Non-pigmented ciliary epithelial cell (primary cell): ENCODE results near the gene GGNBP2.

Experiments
- DNase-seq: peaks from one replicate; pipeline ENCODE4 v3.0.0-alpha.2; 2010; ENCODE audit warnings: low read depth

The GGNBP2 gene

DNA sequence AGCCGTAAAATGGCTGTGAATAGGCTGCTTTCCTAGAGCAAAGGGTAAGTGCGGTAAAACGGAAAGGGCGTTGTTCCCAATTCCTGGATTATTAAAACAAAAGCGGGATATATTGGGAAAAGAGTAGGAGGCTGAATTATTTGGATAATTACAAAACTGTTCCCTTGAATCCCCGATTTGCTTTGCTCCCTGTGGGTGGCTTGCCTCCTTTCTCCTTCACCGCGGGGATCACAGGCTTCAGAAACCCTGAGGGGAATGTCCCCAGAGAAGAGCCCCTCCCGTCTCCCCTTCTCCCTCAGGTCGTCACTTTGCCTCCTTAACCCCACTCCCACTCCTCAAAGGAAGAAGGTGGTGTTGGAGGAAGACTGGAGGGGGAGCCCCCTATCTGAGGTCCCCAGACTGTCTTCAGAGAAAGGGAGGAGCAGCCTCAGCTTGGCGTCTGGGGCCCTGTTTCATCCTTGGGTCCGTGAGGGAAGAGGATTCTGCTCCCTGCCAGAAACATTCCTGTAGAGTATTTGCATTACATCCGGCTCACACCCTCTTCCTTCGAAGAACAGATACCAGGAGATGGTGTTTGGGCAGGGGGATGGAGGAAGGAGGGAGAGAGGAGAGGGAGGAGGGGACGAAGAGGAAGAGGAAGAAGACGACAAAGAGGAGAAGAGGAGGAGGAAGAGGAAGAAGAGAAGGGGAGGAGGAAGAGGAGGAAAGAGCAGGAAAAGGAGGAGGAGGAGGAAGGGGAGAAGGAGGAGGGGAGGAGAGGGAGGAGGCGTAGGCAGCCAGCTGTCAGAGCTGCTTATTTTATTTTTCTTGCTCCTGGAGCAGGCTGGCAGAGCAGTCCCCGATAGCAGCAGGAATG lies 88.4 kb downstream of the GGNBP2 start:
- no peak for DNase-seq
